ENCODE data around the gene TSPEAR.

- no peak for TF ChIP-seq CTCF (IDR thresholded peaks at IDR 0.05 in 4 of 5, conservative IDR thresholded peaks at IDR 0.05 in 1 of 5)
- no peak for TF ChIP-seq POLR2A (IDR thresholded peaks at IDR 0.05)
Observed at GRCh38 chr21:44463724-44464123, 247.6 kb downstream of the TSPEAR start.

Data from gastrocnemius medialis (tissue), 4 donors.